Suprapubic skin (tissue), 4 donors: Measurements from ENCODE around the gene MCF2L2. TPM values are rescaled to one million over a fixed set of nuclear protein-coding genes. Genes with fewer than 3 reads are reported as not detected.
A peak's percentile ranks its signal among the peaks of the same experiment; 100 is the strongest.
"Not testable (repeated sequence)": the region's sequence is repeated elsewhere in the genome, so short reads cannot be mapped to it uniquely, and the experiment has no call there.

Experiments
- DNase-seq, 2 donors: peaks; one replicate each; pipeline ENCODE4 v3.0.0-alpha.2; 2019; ENCODE audit warnings: low spot score in 2 of 2
- H3K27ac ChIP-seq: fragments of 200-600 bp; sonication (generic); one replicate; pipeline ENCODE4 v1.5.1; 2019
- H3K27me3 ChIP-seq: fragments of 200-600 bp; sonication (generic); one replicate; pipeline ENCODE4 v1.5.1; 2019
- H3K36me3 ChIP-seq: fragments of 200-600 bp; sonication (generic); one replicate; pipeline ENCODE4 v1.5.1; 2019
- H3K4me1 ChIP-seq: fragments of 200-600 bp; sonication (generic); one replicate; pipeline ENCODE4 v1.5.1; 2019
- H3K4me3 ChIP-seq: fragments of 200-600 bp; sonication (generic); one replicate; pipeline ENCODE4 v1.5.1; 2019; ENCODE audit warnings: mild to moderate bottlenecking
- H3K9me3 ChIP-seq: fragments of 200-600 bp; sonication (generic); one replicate; pipeline ENCODE4 v1.5.1; 2019
- CTCF ChIP-seq, 2 donors: fragments of 200-600 bp in 1 of 2; fragments of 450-650 bp in 1 of 2; sonication (generic) in 1 of 2; IDR thresholded peaks; one replicate each; pipeline ENCODE4 v1.5.1; 2016 to 2019; ENCODE audit warnings: antibody characterized with exemption in 2 of 2, mild to moderate bottlenecking in 1 of 2, moderate library complexity in 1 of 2
- EP300 ChIP-seq: sonication (generic); formaldehyde crosslinking; IDR thresholded peaks from one replicate; pipeline ENCODE4 v1.6.1; 2017; ENCODE audit warnings: antibody characterized with exemption
- POLR2A ChIP-seq, 2 donors: fragments of 450-650 bp; IDR thresholded peaks; one replicate each; pipeline ENCODE4 v1.6.1; 2017; ENCODE audit warnings: antibody characterized with exemption in 2 of 2, mild to moderate bottlenecking in 2 of 2, moderate library complexity in 2 of 2
- POLR2AphosphoS5 ChIP-seq, 3 donors: sonication (generic); formaldehyde crosslinking; IDR thresholded peaks; one replicate each; pipeline ENCODE4 v1.6.1; 2017; ENCODE audit warnings: antibody characterized with exemption in 3 of 3
- WGBS: methylation state at CpG from one replicate; pipeline ENCODE4 v1.1.5; 2018; 5-methylcytosine and 5-hydroxymethylcytosine counted together
- total RNA-seq, 4 donors: library from RNA; depleted of rRNA; stranded (reverse); fragments of >200 nt; gene quantifications; one replicate each; pipeline ENCODE4 v1.1.0, GENCODE V29; 2016

MCF2L2 gene
- total RNA-seq, 4 donors from 2014 or later: 0.36 to 2.2 (median 0.64) TPM

DNA sequence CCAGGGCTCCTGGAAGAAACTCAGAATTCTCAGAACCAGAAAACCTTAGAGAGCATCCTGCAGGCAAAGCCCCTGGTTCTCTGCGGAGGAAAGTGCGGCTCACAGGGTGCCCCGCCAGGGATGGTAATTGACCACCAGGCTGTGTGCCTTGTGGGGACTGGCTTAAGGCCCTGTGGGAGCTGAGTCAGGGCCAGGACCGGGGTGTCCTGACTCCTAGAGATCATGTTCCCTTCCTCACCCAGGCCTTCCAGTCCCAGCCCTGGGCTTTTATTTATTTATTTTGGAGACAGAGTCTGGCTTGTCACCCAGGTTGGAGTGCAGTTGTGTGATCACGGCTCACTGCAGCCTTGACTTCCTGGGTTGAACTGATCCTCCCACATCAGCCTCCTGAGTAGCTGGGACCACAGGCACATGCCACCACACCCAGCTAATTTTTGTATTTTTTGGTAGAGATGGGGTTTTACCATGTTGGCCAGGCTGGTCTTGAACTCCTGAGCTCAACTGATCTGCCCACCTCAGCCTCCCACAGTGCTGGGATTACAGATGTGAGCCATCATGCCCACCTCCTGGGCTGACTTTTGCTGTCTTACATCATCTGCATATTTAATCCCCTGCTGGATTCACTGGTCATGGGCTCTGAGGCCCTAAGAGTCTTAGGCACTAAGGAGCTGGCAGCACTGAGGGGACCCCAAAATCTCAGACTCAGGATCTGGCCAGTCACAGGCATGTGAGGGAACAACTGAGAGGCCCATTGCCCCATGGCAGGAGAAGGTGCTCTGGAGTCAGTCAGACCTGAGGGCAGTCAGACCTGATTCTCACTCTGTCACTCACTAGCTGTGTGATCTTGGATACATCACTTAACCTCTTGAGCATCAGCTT is 245.4 kb downstream of the MCF2L2 start:
- Histone ChIP-seq H3K36me3 (no peaks in the 10 kb centered on the region), H3K27ac (no peak overlapping the region), H3K4me1 (peaks cover 41% of the 10 kb centered on the region), H3K4me3 (no peak overlapping the region), H3K9me3 (no peaks in the 10 kb centered on the region), H3K27me3 (peaks cover 6% of the 10 kb centered on the region)
- DNase-seq: no peak
- WGBS: 67% methylated on average over 2 of the region's 5 CpGs
- TF ChIP-seq POLR2AphosphoS5 (IDR thresholded peaks at IDR 0.05): no peak
- no peak for TF ChIP-seq EP300
- no peak for TF ChIP-seq POLR2A (IDR thresholded peaks at IDR 0.05)
- no peak for TF ChIP-seq CTCF (IDR thresholded peaks at IDR 0.05)

- TF ChIP-seq EP300 (no peak), POLR2A (IDR thresholded peaks at IDR 0.05) (no peak), CTCF (IDR thresholded peaks at IDR 0.05) (no peak), POLR2AphosphoS5 (IDR thresholded peaks at IDR 0.05) (no peak)
These were observed 246.3 kb downstream of the MCF2L2 start for GRCh38 chr3:183182073-183182472.

DNA sequence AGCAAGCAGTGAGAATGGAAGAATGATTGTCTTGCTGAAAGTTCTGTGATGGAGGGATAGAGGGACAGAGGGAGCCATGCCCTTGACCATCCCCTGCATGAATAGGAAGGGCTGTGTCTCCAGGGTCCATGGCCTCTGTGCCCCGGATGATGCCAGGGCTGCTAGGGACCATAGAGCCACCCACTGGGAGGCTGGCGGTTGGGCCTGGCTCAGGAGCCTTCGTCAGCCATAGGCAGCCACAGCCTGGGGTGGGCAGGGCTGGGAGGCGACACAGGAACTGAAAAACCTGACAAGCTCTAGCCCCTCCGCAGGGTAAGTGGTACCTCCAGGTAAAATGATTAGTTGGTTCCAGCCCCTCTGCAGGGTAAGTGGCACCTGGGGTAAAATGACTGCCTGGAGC is 246.8 kb downstream of the MCF2L2 start:
- no peak for DNase-seq
- 88% methylated on average over 3 of the region's 5 CpGs for WGBS
- Histone ChIP-seq H3K36me3 (no peaks in the 10 kb centered on the region), H3K27ac (no peak overlapping the region), H3K27me3 (peaks cover 17% of the 10 kb centered on the region), H3K4me1 (peaks cover 41% of the 10 kb centered on the region), H3K4me3 (no peak overlapping the region), H3K9me3 (no peaks in the 10 kb centered on the region)
- no peak for TF ChIP-seq POLR2AphosphoS5 (IDR thresholded peaks at IDR 0.05)

More at GRCh38 chr3:183182073-183182472, 246.3 kb downstream of the MCF2L2 start:
- WGBS: 79% methylated on average over 5 of the region's 7 CpGs
- Histone ChIP-seq H3K4me1 (peaks cover 41% of the 10 kb centered on the region), H3K27ac (no peak overlapping the region), H3K36me3 (no peaks in the 10 kb centered on the region), H3K27me3 (peaks cover 15% of the 10 kb centered on the region), H3K4me3 (no peak overlapping the region), H3K9me3 (no peaks in the 10 kb centered on the region)
- no peak for DNase-seq

DNA sequence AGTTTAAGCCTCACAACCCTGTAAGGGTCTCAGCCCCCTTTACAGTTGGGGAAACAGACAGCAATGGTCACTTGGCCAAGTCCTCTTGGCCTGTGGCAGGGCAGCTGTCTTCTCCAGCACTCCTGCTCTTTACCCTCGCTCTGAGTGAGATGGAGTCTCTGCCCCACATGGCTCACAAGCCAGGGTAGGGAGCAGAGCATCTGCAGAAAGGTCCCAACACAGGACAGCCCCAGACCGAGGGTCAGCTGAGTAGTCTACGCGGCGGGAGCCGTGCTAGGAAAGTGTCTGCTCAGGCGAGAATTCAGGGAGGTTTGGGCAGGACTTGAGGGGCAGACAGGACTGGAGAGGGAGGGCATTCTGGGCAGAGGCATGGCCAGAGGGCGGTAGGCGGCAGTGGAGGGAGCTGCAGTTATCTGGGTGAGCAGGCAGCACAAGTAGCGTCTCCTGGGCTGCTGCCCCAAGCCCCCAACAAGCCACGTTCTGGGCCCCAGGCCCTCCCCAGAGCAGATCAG is 247.6 kb downstream of the MCF2L2 start:
- H3K4me1 ChIP-seq: peaks cover 37% of the 10 kb centered on the region
- no peaks in the 10 kb centered on the region for H3K9me3 ChIP-seq
- no peaks in the 10 kb centered on the region for H3K36me3 ChIP-seq
- 89% methylated on average over 7 of the region's 11 CpGs for WGBS
- peaks cover 23% of the 10 kb centered on the region for H3K27me3 ChIP-seq
- TF ChIP-seq CTCF (IDR thresholded peaks at IDR 0.05) (no peak), POLR2A (IDR thresholded peaks at IDR 0.05) (no peak), POLR2AphosphoS5 (IDR thresholded peaks at IDR 0.05) (no peak), EP300 (no peak)
- no peak overlapping the region for H3K4me3 ChIP-seq
- no peak for DNase-seq
- H3K27ac ChIP-seq: no peak overlapping the region

DNA sequence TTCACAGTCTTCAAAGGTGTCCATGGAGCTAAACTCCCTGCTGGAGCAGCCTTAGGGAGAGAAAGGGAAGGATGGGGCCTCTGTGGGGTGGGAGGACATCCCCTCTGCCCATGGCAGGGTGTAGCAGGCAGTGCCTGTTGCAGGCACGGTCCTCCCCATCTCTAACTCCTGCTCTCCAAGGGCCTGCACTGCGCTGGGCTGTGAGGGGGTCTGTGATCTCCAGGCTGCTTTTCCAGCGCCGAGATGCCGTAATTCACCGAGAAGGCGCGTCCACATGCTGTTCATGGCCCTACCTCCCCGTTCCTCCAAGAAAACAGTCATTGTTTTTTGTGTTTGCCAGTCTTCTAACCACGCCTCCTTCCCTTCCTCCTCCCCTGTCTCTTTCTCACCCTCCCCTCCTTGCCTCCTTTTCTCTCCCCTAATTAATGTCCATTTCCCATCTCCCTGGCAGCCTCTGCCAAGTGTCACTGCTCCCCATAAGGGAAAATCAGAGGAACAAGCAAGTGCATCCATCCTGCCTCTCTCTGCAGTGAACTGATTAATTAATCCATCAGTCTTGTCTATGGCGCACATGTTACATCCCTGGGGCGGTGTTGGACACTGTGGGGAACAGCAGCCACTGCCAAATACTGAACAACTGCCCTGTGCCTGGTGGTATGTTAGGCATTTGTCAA is 248.2 kb downstream of the MCF2L2 start:
- H3K9me3 ChIP-seq: no peaks in the 10 kb centered on the region
- peaks cover 31% of the 10 kb centered on the region for H3K4me1 ChIP-seq
- H3K27ac ChIP-seq: no peak overlapping the region
- no peaks in the 10 kb centered on the region for H3K36me3 ChIP-seq
- WGBS: 47% methylated on average over 12 of the region's 12 CpGs
- peaks cover 26% of the 10 kb centered on the region for H3K27me3 ChIP-seq
- H3K4me3 ChIP-seq: peak overlapping the region; percentile 62
- TF ChIP-seq EP300: no peak
- no peak for TF ChIP-seq POLR2A (IDR thresholded peaks at IDR 0.05)
- no peak for TF ChIP-seq POLR2AphosphoS5 (IDR thresholded peaks at IDR 0.05)
- no peak for TF ChIP-seq CTCF (IDR thresholded peaks at IDR 0.05)
- DNase-seq: no peak

- H3K27me3 ChIP-seq: peaks cover 31% of the 10 kb centered on the region
- H3K9me3 ChIP-seq, H3K27ac ChIP-seq, H3K36me3 ChIP-seq: not testable (repeated sequence)
- DNase-seq: peak in 1 of 2 donors; percentile 70
- WGBS: 7% methylated on average over 11 of the region's 18 CpGs
- peak overlapping the region; percentile 62 for H3K4me3 ChIP-seq
- H3K4me1 ChIP-seq: peaks cover 24% of the 10 kb centered on the region
These were observed 248.9 kb downstream of the MCF2L2 start for GRCh38 chr3:183179550-183179908.
